OCI-LY3 (cell line): Measurements from ENCODE around the gene PCDHA2.
"Not testable (repeated sequence)": the region's sequence is repeated elsewhere in the genome, so short reads cannot be mapped to it uniquely, and the experiment has no call there.

Experiments used
- H2AFZ ChIP-seq: fragments of 200-600, 300-600 bp; shearing (Covaris generic); 2 replicates; pipeline ENCODE4 v1.6.0; 2014; ENCODE audit warnings: antibody characterized with exemption, low read depth, low read length
- H3K27ac ChIP-seq: fragments of 200-600, 300-600 bp; sonication (generic); 2 replicates; pipeline ENCODE4 v1.5.1; 2014; ENCODE audit warnings: mild to moderate bottlenecking, low read length, moderate library complexity, mixed read lengths
- H3K27me3 ChIP-seq: fragments of 200-600, 300-600 bp; sonication (generic); 2 replicates; pipeline ENCODE4 v1.6.1; 2014; ENCODE audit warnings: low read depth, low read length, mixed read lengths
- H3K36me3 ChIP-seq: fragments of 200-600, 300-600 bp; sonication (generic); replicated peaks from 2 replicates; pipeline ENCODE3; 2014; ENCODE audit warnings: low read depth, low read length, mixed read lengths
- H3K4me1 ChIP-seq: fragments of 300-600, 200-600 bp; sonication (generic); 2 replicates; pipeline ENCODE4 v1.6.1; 2014; ENCODE audit warnings: low read length, mixed read lengths
- H3K4me2 ChIP-seq: fragments of 200-600, 300-600 bp; sonication (generic); 2 replicates; pipeline ENCODE4 v1.6.1; 2014; ENCODE audit warnings: low read length, mixed read lengths
- H3K4me3 ChIP-seq: fragments of 300-600, 200-600 bp; sonication (generic); 2 replicates; pipeline ENCODE4 v1.5.1; 2014; ENCODE audit warnings: antibody characterized with exemption, mild to moderate bottlenecking, low read length, moderate library complexity
- H3K79me2 ChIP-seq: fragments of 300-600, 200-600 bp; shearing (Covaris generic); 2 replicates; pipeline ENCODE4 v1.6.1; 2014; ENCODE audit warnings: mild to moderate bottlenecking, low read length, mixed read lengths
- H3K9ac ChIP-seq: fragments of 300-600, 200-600 bp; shearing (Covaris generic); 2 replicates; pipeline ENCODE4 v1.6.0; 2014; ENCODE audit warnings: mild to moderate bottlenecking, low read length, moderate library complexity
- H3K9me3 ChIP-seq: fragments of 200-600, 300-600 bp; shearing (Covaris generic); 2 replicates; pipeline ENCODE4 v1.6.1; 2014; ENCODE audit warnings: low read length, mixed read lengths; ENCODE audit not compliant: insufficient read depth
- H4K20me1 ChIP-seq: fragments of 200-600, 300-600 bp; sonication (generic); 2 replicates; pipeline ENCODE4 v1.6.1; 2016; ENCODE audit warnings: low read length, mixed read lengths; ENCODE audit not compliant: insufficient read depth
- EZH2phosphoT487 ChIP-seq: fragments of 200-600 bp; shearing (Covaris generic); IDR thresholded peaks from 2 replicates; pipeline ENCODE4 v1.6.1; 2018; ENCODE audit warnings: antibody characterized with exemption, mixed run types, low read depth
- TF ChIP-seq, protein P1 (sequence below): fragments of 200-600, 300-600 bp; sonication (generic); IDR thresholded peaks from 2 replicates; pipeline ENCODE4 v1.5.1; 2014; ENCODE audit warnings: antibody characterized with exemption, low read length, low read depth

The PCDHA2 gene

GRCh38 chr5:140823475-140823874 is 28.8 kb downstream of the PCDHA2 start:
- no peak overlapping the region for H2AFZ ChIP-seq
- H3K4me2 ChIP-seq: no peak overlapping the region
- H3K9me3 ChIP-seq: no peaks in the 10 kb centered on the region
- H3K79me2 ChIP-seq: no peaks in the 10 kb centered on the region
- no peaks in the 10 kb centered on the region for H3K27me3 ChIP-seq
- TF ChIP-seq, protein P1, sequence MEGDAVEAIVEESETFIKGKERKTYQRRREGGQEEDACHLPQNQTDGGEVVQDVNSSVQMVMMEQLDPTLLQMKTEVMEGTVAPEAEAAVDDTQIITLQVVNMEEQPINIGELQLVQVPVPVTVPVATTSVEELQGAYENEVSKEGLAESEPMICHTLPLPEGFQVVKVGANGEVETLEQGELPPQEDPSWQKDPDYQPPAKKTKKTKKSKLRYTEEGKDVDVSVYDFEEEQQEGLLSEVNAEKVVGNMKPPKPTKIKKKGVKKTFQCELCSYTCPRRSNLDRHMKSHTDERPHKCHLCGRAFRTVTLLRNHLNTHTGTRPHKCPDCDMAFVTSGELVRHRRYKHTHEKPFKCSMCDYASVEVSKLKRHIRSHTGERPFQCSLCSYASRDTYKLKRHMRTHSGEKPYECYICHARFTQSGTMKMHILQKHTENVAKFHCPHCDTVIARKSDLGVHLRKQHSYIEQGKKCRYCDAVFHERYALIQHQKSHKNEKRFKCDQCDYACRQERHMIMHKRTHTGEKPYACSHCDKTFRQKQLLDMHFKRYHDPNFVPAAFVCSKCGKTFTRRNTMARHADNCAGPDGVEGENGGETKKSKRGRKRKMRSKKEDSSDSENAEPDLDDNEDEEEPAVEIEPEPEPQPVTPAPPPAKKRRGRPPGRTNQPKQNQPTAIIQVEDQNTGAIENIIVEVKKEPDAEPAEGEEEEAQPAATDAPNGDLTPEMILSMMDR: no peak
- TF ChIP-seq EZH2phosphoT487: no peak
- no peaks in the 10 kb centered on the region for H4K20me1 ChIP-seq
- H3K9ac ChIP-seq: no peak overlapping the region
- no peak overlapping the region for H3K4me3 ChIP-seq
- H3K27ac ChIP-seq: no peak overlapping the region
- H3K4me1 ChIP-seq: no peaks in the 10 kb centered on the region
- no peaks in the 10 kb centered on the region for H3K36me3 ChIP-seq

- Histone ChIP-seq H3K4me2 (no peak within 1 kb of the TSS), H4K20me1 (no peaks in the 10 kb centered on the region), H3K4me3 (no peak within 1 kb of the TSS), H3K79me2 (no peaks in the 10 kb centered on the region), H3K9ac (no peak within 1 kb of the TSS), H3K9me3 (no peaks in the 10 kb centered on the region), H3K36me3 (no peaks in the 10 kb centered on the region), H3K27me3 (no peaks in the 10 kb centered on the region), H3K4me1 (no peaks in the 10 kb centered on the region), H2AFZ (no peak within 1 kb of the TSS), H3K27ac (no peak within 1 kb of the TSS)
- no peak for TF ChIP-seq EZH2phosphoT487
- TF ChIP-seq, protein P1: no peak
Observed at GRCh38 chr5:140827704-140828361, 33.2 kb downstream of the PCDHA2 start, which contains the start of gene PCDHA6. Gene PCDHA6 (plus strand): TSS chr5:140827960. CDS start chr5:140828092, 132 bp downstream.

DNA sequence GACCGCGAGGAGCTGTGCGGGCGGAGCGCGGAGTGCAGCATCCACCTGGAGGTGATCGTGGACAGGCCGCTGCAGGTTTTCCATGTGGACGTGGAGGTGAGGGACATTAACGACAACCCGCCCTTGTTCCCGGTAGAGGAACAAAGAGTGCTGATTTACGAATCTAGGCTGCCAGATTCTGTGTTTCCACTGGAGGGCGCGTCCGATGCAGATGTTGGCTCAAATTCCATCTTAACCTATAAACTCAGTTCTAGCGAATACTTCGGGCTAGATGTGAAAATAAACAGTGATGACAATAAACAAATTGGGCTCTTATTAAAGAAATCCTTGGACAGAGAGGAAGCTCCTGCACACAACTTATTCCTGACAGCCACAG is 33.7 kb downstream of the PCDHA2 start:
- Histone ChIP-seq H3K4me2 (no peak overlapping the region), H3K36me3 (no peaks in the 10 kb centered on the region), H4K20me1 (no peaks in the 10 kb centered on the region), H3K79me2 (no peaks in the 10 kb centered on the region), H3K9me3 (no peaks in the 10 kb centered on the region), H3K9ac (no peak overlapping the region), H3K4me1 (no peaks in the 10 kb centered on the region), H3K4me3 (no peak overlapping the region), H3K27me3 (no peaks in the 10 kb centered on the region), H3K27ac (no peak overlapping the region), H2AFZ (no peak overlapping the region)
- TF ChIP-seq, protein P1: no peak
- TF ChIP-seq EZH2phosphoT487: no peak

DNA sequence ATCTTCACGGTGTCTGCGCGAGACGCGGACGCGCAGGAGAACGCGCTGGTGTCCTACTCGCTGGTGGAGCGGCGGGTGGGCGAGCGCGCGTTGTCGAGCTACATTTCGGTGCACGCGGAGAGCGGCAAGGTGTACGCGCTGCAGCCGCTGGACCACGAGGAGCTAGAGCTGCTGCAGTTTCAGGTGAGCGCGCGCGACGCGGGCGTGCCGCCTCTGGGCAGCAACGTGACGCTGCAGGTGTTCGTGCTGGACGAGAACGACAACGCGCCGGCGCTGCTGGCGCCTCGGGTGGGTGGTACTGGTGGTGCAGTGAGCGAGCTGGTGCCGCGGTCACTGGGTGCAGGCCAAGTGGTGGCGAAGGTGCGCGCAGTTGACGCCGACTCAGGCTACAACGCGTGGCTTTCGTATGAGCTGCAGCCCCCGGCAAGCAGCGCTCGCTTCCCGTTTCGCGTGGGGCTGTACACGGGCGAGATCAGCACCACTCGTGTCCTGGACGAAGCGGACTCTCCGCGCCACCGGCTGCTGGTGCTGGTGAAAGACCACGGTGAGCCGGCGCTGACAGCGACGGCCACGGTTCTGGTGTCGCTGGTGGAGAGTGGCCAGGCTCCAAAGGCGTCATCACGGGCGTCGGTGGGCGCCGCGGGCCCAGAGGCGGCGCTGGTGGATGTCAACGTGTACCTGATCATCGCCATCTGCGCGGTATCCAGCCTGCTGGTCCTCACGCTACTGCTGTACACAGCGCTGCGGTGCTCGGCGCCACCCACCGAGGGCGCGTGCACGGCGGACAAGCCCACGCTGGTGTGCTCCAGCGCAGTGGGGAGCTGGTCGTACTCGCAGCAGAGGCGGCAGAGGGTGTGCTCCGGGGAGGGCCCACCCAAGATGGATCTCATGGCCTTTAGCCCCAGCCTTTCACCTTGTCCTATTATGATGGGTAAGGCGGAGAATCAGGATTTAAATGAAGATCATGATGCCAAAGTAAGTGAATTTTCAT is 35.2 kb downstream of the PCDHA2 start:
- not testable (repeated sequence) for H3K27me3 ChIP-seq, H3K36me3 ChIP-seq, H3K27ac ChIP-seq, H3K9ac ChIP-seq, H4K20me1 ChIP-seq, H3K4me3 ChIP-seq, H3K4me2 ChIP-seq, H3K9me3 ChIP-seq, H3K79me2 ChIP-seq, H2AFZ ChIP-seq, H3K4me1 ChIP-seq
